ENCODE measurements around the gene MAST1. TPM values are rescaled to one million over a fixed set of nuclear protein-coding genes. Genes with fewer than 3 reads are reported as not detected.
"Not testable (repeated sequence)": the region's sequence is repeated elsewhere in the genome, so short reads cannot be mapped to it uniquely, and the experiment has no call there.

The MAST1 gene
- polyA plus RNA-seq, 6 donors from 2014 or later: 0.10 to 2.5 (median 1.0) TPM; not detected in 1

DNA sequence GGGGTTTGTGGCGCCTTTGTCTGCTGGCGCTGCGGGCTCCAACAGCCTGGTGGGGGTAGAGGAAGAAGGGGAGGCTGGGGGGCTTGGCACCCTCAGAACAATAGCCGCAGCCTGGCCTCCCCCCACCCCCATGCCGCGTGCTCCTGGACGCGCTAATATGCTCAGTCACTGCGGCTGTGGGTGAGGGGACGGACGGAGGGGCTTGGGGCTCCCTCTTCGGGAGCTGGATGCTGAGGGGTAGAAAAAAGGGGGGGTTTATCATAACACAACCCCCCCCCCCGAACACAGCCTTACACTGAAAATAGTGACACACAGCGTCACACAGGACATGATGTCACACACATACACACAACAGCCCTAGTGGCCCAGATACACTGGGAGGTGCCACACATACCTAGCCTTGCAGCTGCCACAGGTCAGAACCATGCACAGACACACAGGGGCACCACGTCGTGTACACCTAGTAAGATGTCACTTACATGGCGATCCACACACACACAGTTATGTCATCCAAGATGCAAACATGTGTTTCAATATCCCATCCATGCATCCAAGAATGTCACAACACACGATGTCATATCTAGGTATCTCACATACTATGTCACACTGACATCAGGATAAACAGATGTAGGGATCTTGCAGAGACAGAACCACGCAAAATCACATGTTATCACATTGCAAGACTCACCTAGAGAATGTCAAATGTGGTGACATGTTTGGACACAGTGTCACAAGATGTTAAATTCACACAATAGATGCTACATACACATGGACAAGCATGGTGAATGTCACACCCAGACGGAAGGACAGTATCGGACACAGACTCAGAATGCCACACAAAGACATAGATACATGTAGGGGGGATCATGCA is 806 bp downstream of the MAST1 start:
- peak overlapping the region; percentile 58 to 89 (median 74) for H3K4me3 Mint-ChIP-seq
- ATAC-seq (ENCODE audit: low read depth in 2 of 2) (peak in 1 of 2 donors; percentile 31), DNase-seq (no peak)
- peaks cover 71 to 98% (median 80%) of the 10 kb centered on the region in 3 donors for H3K27me3 Mint-ChIP-seq
- peak overlapping the region in 1 of 6 donors; percentile 58 for H3K27ac Mint-ChIP-seq
- peaks cover 30 to 58% (median 44%) of the 10 kb centered on the region in 3 donors for H3K4me1 Mint-ChIP-seq
- peaks cover 0 to 8% (median 3%) of the 10 kb centered on the region in 7 donors for H3K9me3 Mint-ChIP-seq
- peaks cover 0 to 22% of the 10 kb centered on the region in 2 donors for H3K36me3 Mint-ChIP-seq

DNA sequence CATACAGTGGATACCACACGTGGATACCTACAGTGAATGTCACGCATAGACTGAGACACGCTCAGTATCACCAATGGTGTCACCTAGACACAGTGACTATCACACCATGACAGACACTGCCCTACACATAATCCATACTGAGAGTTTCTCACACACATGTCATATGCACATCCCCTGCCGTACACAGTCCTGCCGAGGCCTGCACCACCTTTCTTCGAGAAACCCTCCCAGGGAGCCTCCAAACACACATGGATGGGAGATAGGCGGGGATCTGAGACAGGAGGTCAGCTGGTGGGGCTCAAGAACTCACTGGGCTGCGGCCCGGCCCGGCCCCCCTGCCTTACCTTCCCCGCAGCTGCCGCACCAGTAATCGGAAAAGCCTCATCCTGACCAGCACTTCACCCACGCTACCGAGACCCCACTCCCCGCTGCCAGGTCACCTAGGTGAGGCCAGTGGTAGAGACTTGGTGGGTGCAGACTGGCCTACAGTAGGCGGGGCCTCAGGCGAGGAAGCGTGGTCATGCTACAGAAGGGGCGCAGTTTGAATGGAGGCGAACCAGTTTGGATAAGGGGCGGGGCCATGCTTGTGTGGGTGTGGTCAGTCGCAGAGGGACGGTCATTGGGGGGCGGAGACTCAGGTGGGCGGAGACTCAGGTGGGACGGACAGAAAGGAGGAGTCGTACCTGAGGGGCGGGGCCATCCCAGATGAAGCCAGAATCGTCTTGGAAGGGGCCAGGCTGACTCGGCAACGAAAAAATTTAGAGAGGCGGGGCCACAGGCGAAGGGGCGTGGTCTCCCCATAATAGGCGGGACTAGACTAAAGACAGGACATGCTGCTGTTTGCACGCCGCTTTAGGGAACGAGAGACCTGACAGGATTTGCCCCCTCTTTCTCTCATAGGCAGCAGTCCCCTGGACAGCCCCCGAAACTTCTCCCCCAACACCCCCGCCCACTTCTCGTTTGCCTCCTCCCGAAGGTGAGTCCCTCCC is 2.1 kb downstream of the MAST1 start:
- Mint-ChIP-seq H3K4me3 (peak overlapping the region in 4 of 8 donors; percentile 16 to 69 (median 34)), H3K9me3 (peaks cover 0 to 8% (median 2%) of the 10 kb centered on the region in 7 donors), H3K4me1 (peaks cover 26 to 48% (median 39%) of the 10 kb centered on the region in 3 donors), H3K27ac (peak overlapping the region in 1 of 6 donors; percentile 40), H3K27me3 (peaks cover 74 to 96% (median 81%) of the 10 kb centered on the region in 3 donors), H3K36me3 (peaks cover 0 to 18% of the 10 kb centered on the region in 2 donors)
- DNase-seq: no peak
- peak; percentile 13 for ATAC-seq (ENCODE audit: low read depth in 2 of 2)

DNA sequence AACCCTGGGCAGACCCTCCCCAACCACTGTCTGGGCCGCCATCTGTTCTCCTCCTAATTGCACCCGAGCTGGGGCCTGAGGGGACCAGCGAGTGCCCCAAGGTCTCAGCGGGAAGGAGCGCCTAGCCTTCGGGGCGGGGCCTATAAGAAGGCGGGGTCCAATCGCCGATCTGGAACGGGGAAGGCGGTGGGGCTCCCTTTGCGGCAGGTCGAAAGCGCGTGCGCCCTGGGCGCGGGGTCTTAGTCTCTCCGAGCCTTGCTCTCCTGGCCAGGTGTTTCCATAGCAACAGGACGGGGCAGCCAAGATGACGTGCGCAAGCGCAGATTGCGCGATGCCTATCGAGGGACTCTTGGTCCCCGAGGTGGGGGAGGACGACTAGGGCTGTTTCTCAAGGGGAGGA is 2.8 kb downstream of the MAST1 start:
- Mint-ChIP-seq H3K9me3 (peaks cover 0 to 8% (median 2%) of the 10 kb centered on the region in 7 donors), H3K27ac (peak overlapping the region in 2 of 6 donors; percentile 16 to 68), H3K4me1 (peaks cover 26 to 43% (median 38%) of the 10 kb centered on the region in 3 donors), H3K27me3 (peaks cover 74 to 93% (median 83%) of the 10 kb centered on the region in 3 donors), H3K36me3 (peaks cover 0 to 18% of the 10 kb centered on the region in 2 donors), H3K4me3 (peak overlapping the region; percentile 6 to 69 (median 34))
- peak in 1 of 2 donors; percentile 17 for ATAC-seq (ENCODE audit: low read depth in 2 of 2)
- no peak for DNase-seq

DNA sequence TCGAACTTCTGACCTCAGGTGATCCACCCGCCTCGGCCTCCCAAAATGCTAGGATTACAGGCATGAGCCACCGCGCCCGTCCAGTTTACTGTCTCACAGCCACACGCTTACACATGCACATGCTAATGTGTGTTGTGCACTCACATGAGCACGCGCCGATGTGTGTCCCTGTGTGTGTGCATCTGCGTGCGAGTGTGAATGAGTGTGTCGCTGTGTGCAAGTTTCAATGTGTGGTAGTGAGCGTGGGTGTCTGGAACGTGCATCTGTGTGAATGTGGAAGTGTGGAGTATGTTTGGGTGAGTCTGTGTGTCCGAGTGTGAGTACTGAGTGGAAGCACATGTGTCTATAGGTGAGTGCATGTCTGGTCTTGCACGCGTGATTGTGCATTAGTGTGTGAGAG is 4.2 kb downstream of the MAST1 start:
- peaks cover 26 to 41% (median 38%) of the 10 kb centered on the region in 3 donors for H3K4me1 Mint-ChIP-seq
- ATAC-seq (ENCODE audit: low read depth in 2 of 2) (no peak), DNase-seq (no peak)
- H3K4me3 Mint-ChIP-seq: no peak overlapping the region
- peaks cover 0 to 18% of the 10 kb centered on the region in 2 donors for H3K36me3 Mint-ChIP-seq
- H3K9me3 Mint-ChIP-seq: peaks cover 0 to 8% (median 2%) of the 10 kb centered on the region in 7 donors
- no peak overlapping the region for H3K27ac Mint-ChIP-seq
- H3K27me3 Mint-ChIP-seq: peaks cover 60 to 92% (median 75%) of the 10 kb centered on the region in 3 donors

DNA sequence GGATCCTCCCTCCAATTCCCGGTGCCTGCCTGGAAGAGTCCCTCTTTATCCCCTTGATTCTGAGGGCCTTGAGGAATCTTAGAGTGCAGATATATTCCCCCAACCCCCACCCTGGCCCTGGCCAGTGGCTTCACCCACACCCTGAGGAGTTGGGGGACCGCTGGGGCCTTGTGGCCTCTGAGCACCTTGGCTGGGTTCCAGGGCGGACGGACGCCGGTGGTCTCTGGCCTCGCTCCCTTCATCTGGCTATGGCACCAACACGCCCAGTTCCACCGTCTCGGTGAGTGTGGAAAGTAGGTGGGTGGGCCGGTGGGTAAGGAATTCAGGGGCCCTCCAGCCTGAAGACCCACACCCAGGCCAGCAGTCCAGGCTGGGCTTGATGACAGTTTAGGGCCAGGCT is 5.0 kb downstream of the MAST1 start:
- ATAC-seq (ENCODE audit: low read depth in 2 of 2) (no peak), DNase-seq (no peak)
- H3K27ac Mint-ChIP-seq: no peak overlapping the region
- H3K36me3 Mint-ChIP-seq: peaks cover 0 to 18% of the 10 kb centered on the region in 2 donors
- H3K9me3 Mint-ChIP-seq: peaks cover 0 to 8% (median 2%) of the 10 kb centered on the region in 7 donors
- peak overlapping the region in 1 of 8 donors; percentile 40 for H3K4me3 Mint-ChIP-seq
- peaks cover 54 to 90% (median 70%) of the 10 kb centered on the region in 3 donors for H3K27me3 Mint-ChIP-seq
- H3K4me1 Mint-ChIP-seq: peaks cover 25 to 45% (median 33%) of the 10 kb centered on the region in 3 donors

DNA sequence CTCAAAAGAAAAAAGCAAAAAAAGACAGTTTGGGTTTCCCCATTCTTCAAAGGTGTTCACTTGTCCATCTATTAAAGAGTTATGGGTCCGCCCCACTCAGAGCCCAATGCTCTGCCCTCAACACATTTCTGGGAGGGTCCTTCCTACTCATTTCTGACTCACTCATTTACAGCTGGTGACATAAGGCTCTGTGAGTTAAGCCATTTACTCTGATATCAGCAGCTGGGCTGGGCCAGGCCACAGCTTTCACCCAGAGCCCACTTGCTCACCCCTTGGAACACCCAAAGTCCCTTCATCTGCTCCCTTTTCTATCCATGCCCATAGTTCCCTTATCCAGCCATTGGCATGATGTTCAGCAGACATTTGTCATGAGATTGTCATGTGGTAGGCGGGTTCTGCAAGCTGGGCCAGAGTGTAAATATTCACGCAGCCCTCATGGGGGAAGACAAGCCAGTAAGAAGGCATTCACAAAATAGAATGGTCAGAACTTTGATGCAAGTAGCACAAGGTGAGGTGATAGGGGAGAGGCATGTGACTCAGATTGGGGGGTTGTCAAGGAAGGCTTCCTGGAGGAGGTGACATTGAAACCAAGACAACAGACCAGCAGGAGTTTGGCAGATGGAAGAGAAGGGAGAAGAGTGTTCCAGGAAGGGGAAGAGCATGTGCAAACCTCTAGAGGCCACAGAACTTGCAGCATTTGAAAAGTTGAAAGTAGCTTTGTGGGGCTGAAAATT is 5.9 kb downstream of the MAST1 start:
- Mint-ChIP-seq H3K27me3 (peaks cover 51 to 87% (median 65%) of the 10 kb centered on the region in 3 donors), H3K4me1 (peaks cover 19 to 36% (median 29%) of the 10 kb centered on the region in 3 donors), H3K27ac (peak overlapping the region in 1 of 6 donors; percentile 69), H3K9me3 (peaks cover 0 to 8% (median 2%) of the 10 kb centered on the region in 7 donors), H3K4me3 (peak overlapping the region in 1 of 8 donors; percentile 7), H3K36me3 (peaks cover 0 to 18% of the 10 kb centered on the region in 2 donors)
- ATAC-seq (ENCODE audit: low read depth in 2 of 2): no peak
- DNase-seq: no peak

DNA sequence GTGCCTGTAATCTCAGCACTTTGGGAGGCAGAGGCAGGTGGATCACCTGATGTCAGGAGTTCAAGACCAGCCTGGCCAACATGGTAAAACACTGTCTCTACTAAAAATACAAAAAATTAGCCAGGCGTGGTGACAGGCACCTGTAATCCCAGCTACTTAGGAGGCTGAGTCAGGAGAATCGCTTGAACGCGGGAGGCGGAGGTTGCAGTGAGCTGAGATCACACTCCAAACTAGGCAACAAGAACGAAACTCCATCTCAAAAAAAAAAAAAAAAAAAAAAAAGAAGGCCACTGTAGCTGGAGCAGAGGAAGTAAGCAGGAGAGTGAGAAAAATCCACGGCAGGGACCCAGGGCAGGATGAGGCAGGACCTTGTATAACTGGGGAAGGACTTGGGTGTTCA is 8.3 kb downstream of the MAST1 start:
- ATAC-seq (ENCODE audit: low read depth in 2 of 2); H3K9me3 Mint-ChIP-seq; DNase-seq; H3K36me3 Mint-ChIP-seq: not testable (repeated sequence)
- Mint-ChIP-seq H3K27me3 (peaks cover 29 to 68% (median 41%) of the 10 kb centered on the region in 3 donors), H3K4me1 (peaks cover 3 to 13% (median 7%) of the 10 kb centered on the region in 3 donors), H3K4me3 (peak overlapping the region in 1 of 8 donors; percentile 28), H3K27ac (peak overlapping the region in 2 of 6 donors; percentile 16 to 47)

DNA sequence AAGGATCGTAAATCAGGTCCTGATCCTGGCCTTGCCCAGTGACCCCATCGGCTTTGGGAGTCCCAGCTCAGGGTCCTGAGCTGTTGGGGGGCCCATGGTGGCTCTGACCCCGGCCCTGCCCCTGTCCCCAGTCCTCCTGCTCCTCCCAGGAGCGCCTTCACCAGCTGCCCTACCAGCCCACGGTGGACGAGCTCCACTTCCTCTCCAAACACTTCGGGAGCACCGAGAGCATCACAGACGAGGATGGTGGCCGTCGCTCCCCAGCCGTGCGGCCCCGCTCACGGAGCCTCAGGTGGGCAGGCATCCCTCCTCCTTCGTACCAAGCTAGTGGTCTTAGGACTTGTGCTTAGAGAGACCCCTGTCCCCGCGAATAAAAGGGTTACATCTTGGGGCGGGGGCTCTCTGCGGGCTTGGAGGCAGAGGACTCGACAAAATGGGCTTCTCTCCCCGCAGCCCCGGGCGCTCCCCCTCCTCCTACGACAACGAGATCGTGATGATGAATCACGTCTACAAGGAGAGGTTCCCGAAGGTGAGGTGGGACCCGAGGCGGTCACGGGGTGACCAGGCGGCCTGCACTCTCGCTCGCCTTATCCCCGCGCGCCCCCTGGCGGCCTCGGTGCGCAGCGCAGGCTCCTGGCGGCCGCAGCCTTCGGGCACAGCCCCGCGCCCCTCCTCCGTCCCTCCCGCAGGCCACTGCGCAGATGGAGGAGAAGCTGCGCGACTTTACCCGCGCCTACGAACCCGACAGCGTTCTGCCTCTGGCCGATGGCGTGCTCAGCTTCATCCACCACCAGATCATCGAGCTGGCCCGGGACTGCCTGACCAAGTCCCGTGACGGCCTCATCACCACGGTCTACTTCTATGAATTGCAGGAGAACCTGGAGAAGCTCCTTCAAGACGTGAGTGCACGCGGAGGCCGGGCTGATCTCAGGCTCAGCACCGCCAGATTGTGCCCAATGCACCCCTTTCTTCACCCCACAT is 9.1 kb downstream of the MAST1 start:
- Mint-ChIP-seq H3K27ac (peak overlapping the region in 1 of 6 donors; percentile 62), H3K4me3 (peak overlapping the region in 5 of 8 donors; percentile 25 to 72 (median 69))
- ATAC-seq (ENCODE audit: low read depth in 2 of 2): peak; percentile 95 to 96

DNA sequence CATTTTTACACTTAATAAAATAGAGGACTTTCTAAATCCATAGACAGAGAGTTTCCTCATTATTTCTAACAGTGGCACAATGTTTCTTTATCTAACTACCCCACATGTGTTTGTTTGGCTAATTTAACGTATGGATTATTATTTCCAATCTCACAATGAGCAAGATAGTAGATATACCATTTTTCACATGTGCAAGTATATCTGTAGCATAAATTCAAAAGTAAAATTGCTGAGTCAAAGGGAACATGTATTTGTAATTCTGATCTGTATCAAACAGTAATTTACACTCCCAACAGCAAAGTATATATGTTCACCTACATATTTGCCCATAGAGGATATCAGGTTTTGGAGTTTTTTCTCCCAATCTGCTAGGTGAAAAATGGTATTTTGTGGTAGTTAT is 18.3 kb downstream of the MAST1 start:
- ATAC-seq (ENCODE audit: low read depth in 2 of 2) (no peak), DNase-seq (no peak)
- H3K36me3 Mint-ChIP-seq: no peaks in the 10 kb centered on the region
- H3K27ac Mint-ChIP-seq: no peak overlapping the region
- peaks cover 0 to 23% (median 13%) of the 10 kb centered on the region in 7 donors for H3K9me3 Mint-ChIP-seq
- H3K27me3 Mint-ChIP-seq: peaks cover 0 to 14% (median 12%) of the 10 kb centered on the region in 3 donors
- H3K4me3 Mint-ChIP-seq: no peak overlapping the region
- H3K4me1 Mint-ChIP-seq: no peaks in the 10 kb centered on the region

More for the DNA sequence above, 9.1 kb downstream of the MAST1 start:
- DNase-seq: peak; percentile 81
- Mint-ChIP-seq H3K9me3 (no peaks in the 10 kb centered on the region), H3K4me1 (peaks cover 0 to 9% (median 5%) of the 10 kb centered on the region in 3 donors), H3K36me3 (no peaks in the 10 kb centered on the region), H3K27me3 (peaks cover 22 to 63% (median 32%) of the 10 kb centered on the region in 3 donors)

DNA sequence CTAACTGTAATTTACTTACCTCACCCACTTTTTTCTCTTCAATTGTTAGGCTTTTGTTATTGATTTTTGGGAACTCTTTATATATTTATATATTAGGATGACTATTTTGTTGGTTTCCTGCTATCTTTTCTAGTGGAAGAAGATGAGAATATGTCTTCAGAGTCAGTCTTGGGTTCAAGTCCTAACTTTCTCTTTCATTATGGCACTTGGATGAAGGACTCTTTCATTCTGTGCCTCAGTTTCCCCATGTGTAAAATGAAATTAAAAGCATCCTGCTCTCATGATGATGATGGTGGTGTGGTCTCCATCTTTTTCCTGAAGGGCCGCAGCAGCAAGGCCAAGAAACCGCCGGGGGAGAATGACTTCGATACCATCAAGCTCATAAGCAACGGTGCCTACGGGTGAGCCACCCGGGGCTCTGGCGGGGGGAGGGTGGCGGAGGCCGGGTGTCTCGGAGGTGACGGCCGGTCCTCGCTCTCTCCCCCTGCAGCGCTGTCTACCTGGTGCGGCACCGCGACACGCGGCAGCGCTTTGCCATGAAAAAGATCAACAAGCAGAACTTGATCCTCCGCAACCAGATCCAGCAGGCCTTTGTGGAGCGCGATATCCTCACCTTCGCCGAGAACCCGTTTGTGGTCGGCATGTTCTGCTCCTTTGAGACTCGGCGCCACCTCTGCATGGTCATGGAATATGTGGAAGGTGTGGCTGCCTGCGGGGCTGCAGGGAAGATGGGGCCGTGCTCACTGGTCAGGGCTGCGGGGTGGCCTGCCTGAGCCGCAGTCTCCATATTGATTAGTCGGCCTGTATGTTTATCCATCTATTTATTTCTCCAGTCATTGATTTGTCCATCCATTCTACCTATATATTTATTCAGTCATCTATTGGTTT is 20.0 kb downstream of the MAST1 start:
- Mint-ChIP-seq H3K9me3 (peaks cover 0 to 23% (median 13%) of the 10 kb centered on the region in 7 donors), H3K27ac (no peak overlapping the region), H3K4me1 (no peaks in the 10 kb centered on the region), H3K4me3 (no peak overlapping the region), H3K27me3 (peaks cover 2 to 14% (median 13%) of the 10 kb centered on the region in 3 donors), H3K36me3 (no peaks in the 10 kb centered on the region)
- ATAC-seq (ENCODE audit: low read depth in 2 of 2) (no peak), DNase-seq (no peak)

Measured in naive B cell (primary cell).